Nasal cavity respiratory epithelium epithelial cell of viscerocranial mucosa (primary cell): Measurements from ENCODE around the gene ACKR3. TPM values are rescaled to one million over a fixed set of nuclear protein-coding genes. Genes with fewer than 3 reads are reported as not detected.

Experiments used
- total RNA-seq: library from RNA; depleted of rRNA; stranded (reverse); fragments of >200 nt; gene quantifications from 2 replicates; pipeline ENCODE4 v1.2.3, GENCODE V29; 2014

ACKR3 gene
- 3.8 and 37.9 TPM in 2 replicates for total RNA-seq

GRCh38 chr2:236569573-236569973 lies at the start of gene ACKR3:
TSS of gene ACKR3 (plus strand) at chr2:236569825. CDS start at chr2:236580466, 10,641 bp downstream.

